GM12878 (cell line): ENCODE data around the gene PPP1R37. TPM values are rescaled to one million over a fixed set of nuclear protein-coding genes. Genes with fewer than 3 reads are reported as not detected.
A peak's percentile ranks its signal among the peaks of the same experiment; 100 is the strongest.

Experiments
- ATAC-seq: fragments of 200-7000 bp; cut with Tn5 transposase; 3 replicates; pipeline ENCODE4 v1.9.1; 2020; ENCODE audit warnings: mild to moderate bottlenecking, moderate library complexity
- BruUV-seq: library from RNA; stranded (reverse); fragments of 400-500 nt; replicated peaks from 2 replicates; lab custom pipeline; 2021; lab: Mats Ljungman, UMichigan
- CTCF ChIA-PET: fragments of 300-600 bp; sonication (Branson Sonifier 250); formaldehyde crosslinking; extraction: SDS; loops from one replicate; lab custom pipeline; 2021; ENCODE audit warnings: inconsistent platforms; lab: Yijun Ruan, JAX
- POLR2A ChIA-PET: fragments of 350-600 bp; formaldehyde crosslinking; extraction: SDS; loops from one replicate; lab custom pipeline; 2021; ENCODE audit warnings: inconsistent platforms; lab: Charles Lee
- RAD21 ChIA-PET: fragments of 300-600 bp; sonication (Branson Sonifier 250); formaldehyde crosslinking; loops from one replicate; lab custom pipeline; 2023; ENCODE audit warnings: antibody characterized with exemption; ENCODE audit not compliant: unreplicated experiment; lab: Charles Lee
- SMC1A ChIA-PET: fragments of 300-600 bp; sonication (Branson Sonifier 250); formaldehyde crosslinking; loops from one replicate; lab custom pipeline; 2023; ENCODE audit not compliant: unreplicated experiment, uncharacterized antibody; lab: Charles Lee
- DNase-seq: peaks from one replicate; pipeline ENCODE4 v3.0.0-alpha.2; 2011; ENCODE audit warnings: low read depth, low spot score
- FAIRE-seq: peaks from 3 replicates; lab custom pipeline; 2011; peaks lifted over from hg19 to GRCh38; lab: Jason Lieb, UNC
- H2AFZ ChIP-seq: 2 replicates; pipeline ENCODE4 v1.6.0; 2011; ENCODE audit warnings: low read depth, low read length, control low read depth; ENCODE audit not compliant: control insufficient read depth
- H3K27ac ChIP-seq: 2 replicates; pipeline ENCODE4 v1.5.1; 2011; ENCODE audit warnings: control low read depth; ENCODE audit not compliant: control insufficient read depth, insufficient read depth
- H3K27me3 ChIP-seq, 2 experiments: replicated peaks in 1 of 2; 2 replicates each; pipeline versions ENCODE4 v1.6.0 to v1.6.1; 2011; ENCODE audit warnings: low read length in 1 of 2; ENCODE audit not compliant: control insufficient read depth in 2 of 2, insufficient read depth in 2 of 2
- H3K36me3 ChIP-seq, 2 experiments: 2 replicates each; pipeline ENCODE4 v1.5.1; 2011; ENCODE audit warnings: low read length in 1 of 2; ENCODE audit not compliant: control insufficient read depth in 2 of 2, insufficient read depth in 2 of 2
- H3K4me1 ChIP-seq: 2 replicates; pipeline ENCODE4 v1.6.1; 2011; ENCODE audit warnings: mild to moderate bottlenecking, low read length, moderate library complexity, mixed read lengths; ENCODE audit not compliant: control insufficient read depth, insufficient read depth
- H3K4me2 ChIP-seq: 2 replicates; pipeline ENCODE4 v1.6.0; 2011; ENCODE audit warnings: control low read depth; ENCODE audit not compliant: control insufficient read depth, insufficient read depth
- H3K4me3 ChIP-seq: fragments of 200-600 bp; sonication (generic); 2 replicates; pipeline ENCODE4 v1.5.1; 2016
- H3K79me2 ChIP-seq: 2 replicates; pipeline ENCODE4 v1.6.0; 2011; ENCODE audit warnings: low read length; ENCODE audit not compliant: control insufficient read depth, insufficient read depth
- H3K9ac ChIP-seq: 2 replicates; pipeline ENCODE4 v1.8.0; 2011; ENCODE audit warnings: low read length, control low read depth, mixed read lengths; ENCODE audit not compliant: control insufficient read depth, insufficient read depth
- H3K9me3 ChIP-seq: replicated peaks from 3 replicates; pipeline ENCODE4 v1.5.1; 2011; ENCODE audit warnings: mild to moderate bottlenecking, low read length; ENCODE audit not compliant: control insufficient read depth, insufficient read depth
- H4K20me1 ChIP-seq: 2 replicates; pipeline ENCODE4 v1.6.0; 2011; ENCODE audit not compliant: control insufficient read depth, insufficient read depth
- BCL11A ChIP-seq: IDR thresholded peaks from 2 replicates; pipeline ENCODE4 v1.6.1; 2011; ENCODE audit warnings: low read depth, low read length
- NFXL1 ChIP-seq: fragments of 450-650 bp; IDR thresholded peaks from 2 replicates; pipeline ENCODE4 v1.6.1; 2017; ENCODE audit warnings: antibody characterized with exemption, mild to moderate bottlenecking, borderline replicate concordance
- NR2C1 ChIP-seq: fragments of 450-650 bp; IDR thresholded peaks from 2 replicates; pipeline ENCODE4 v1.6.1; 2017; ENCODE audit warnings: antibody characterized with exemption, mild to moderate bottlenecking, moderate library complexity
- POLR2A ChIP-seq: IDR thresholded peaks from 2 replicates; pipeline ENCODE4 v1.6.1; 2011; ENCODE audit warnings: low read depth, mild to moderate bottlenecking, low read length
- POLR2AphosphoS5 ChIP-seq: IDR thresholded peaks from 2 replicates; pipeline ENCODE4 v1.6.1; 2011; ENCODE audit warnings: mild to moderate bottlenecking, low read length, inconsistent platforms
- YY1 ChIP-seq: IDR thresholded peaks from 2 replicates; pipeline ENCODE4 v1.6.1; 2011; ENCODE audit warnings: low read depth, mild to moderate bottlenecking, low read length
- ZNF622 ChIP-seq: fragments of 450-650 bp; IDR thresholded peaks from 2 replicates; pipeline ENCODE4 v1.6.1; 2017; ENCODE audit warnings: mild to moderate bottlenecking, inconsistent platforms
- WGBS: methylation state at CpG from one replicate; pipeline ENCODE4 v1.1.6; 2016; ENCODE audit warnings: low lambda C conversion rate; ENCODE audit not compliant: insufficient replicate concordance, insufficient coverage; ENCODE audit errors: missing lambda C conversion rate; 5-methylcytosine and 5-hydroxymethylcytosine counted together
- in situ Hi-C: fragments of 300-500 bp; cut with MboI; formaldehyde crosslinking; loops from 9 replicates; pipeline ENCODE4 v1.14.3; 2018; ENCODE audit warnings: mixed read lengths
- intact Hi-C: fragments of 100-400 bp; cut with micrococcal nuclease; formaldehyde crosslinking; loops from one replicate; pipeline ENCODE4 v1.14.2; 2022; ENCODE audit not compliant: unreplicated experiment
- polyA plus RNA-seq, 11 experiments: library from polyadenylated mRNA; depleted of rRNA in 4 of 11; unstranded in 6 of 11; stranded (reverse) in 5 of 11; fragments of >200 nt; fragmentation: Nextera tagmentation in 4 of 11; fragmentation: Illumina TruSeq in 1 of 11; extraction: Ambion mirVana in 4 of 11; extraction: Trizol in 1 of 11; gene quantifications; 1 replicate in 1 of 11; 2 replicates in 10 of 11; pipeline versions ENCODE4 v1.2.1 to v1.2.3, GENCODE V29; 2011 to 2016; ENCODE audit warnings: inconsistent platforms in 2 of 11, missing spikeins in 2 of 11, low read depth in 1 of 11
- total RNA-seq, 4 experiments: library from RNA; depleted of rRNA in 3 of 4; stranded (reverse); fragments of >200 nt in 3 of 4; fragmentation: Illumina TruSeq in 1 of 4; extraction: Trizol in 1 of 4; gene quantifications; 2 replicates each; pipeline versions ENCODE4 v1.2.1 to v1.2.3, GENCODE V29; 2013 to 2021

The PPP1R37 gene
- total and polyA plus RNA-seq, 10 of the 15 experiments (the other 5 are each of a cell fraction or from before 2014, with no cell fraction given), result 0.09 to 21.3 (median 5.1) TPM; not detected in 1

DNA sequence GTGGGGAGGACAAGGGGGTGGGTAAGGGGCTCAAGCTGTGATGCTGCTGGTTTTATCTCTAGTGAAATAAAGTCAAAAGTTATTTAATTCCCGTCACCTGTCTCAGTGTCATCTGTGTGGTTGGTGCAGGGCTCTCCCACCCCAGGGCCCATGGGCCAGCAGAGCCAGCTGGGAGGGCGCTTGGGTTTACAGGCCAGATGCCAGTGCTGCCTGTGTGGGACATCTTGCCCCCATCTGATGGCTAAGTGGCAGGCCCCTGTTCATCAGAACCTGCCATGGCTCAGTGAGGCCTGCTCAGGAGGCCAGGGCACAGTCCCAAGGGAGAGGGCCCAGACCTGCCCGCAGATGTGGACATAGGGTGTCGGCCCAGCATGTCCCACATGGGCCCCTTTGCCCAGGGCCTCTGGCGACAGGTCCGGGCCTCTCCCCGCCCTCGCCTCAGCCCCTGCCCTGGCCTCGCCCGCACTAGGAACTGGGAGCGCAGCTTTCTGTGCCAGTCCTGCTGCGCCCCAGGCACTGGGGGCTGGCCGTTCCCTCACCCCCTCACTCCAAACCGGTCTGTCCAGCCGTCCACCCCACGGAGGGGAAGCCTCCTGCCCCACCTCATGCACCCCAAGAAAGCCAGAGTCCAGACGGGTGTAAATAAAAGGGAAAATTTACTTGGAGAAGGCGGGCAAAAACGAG lies 22.0 kb upstream of the PPP1R37 start (continued):
- TF ChIP-seq YY1 (no peak), BCL11A (no peak), ZNF622 (no peak), NFXL1 (no peak)

DNA sequence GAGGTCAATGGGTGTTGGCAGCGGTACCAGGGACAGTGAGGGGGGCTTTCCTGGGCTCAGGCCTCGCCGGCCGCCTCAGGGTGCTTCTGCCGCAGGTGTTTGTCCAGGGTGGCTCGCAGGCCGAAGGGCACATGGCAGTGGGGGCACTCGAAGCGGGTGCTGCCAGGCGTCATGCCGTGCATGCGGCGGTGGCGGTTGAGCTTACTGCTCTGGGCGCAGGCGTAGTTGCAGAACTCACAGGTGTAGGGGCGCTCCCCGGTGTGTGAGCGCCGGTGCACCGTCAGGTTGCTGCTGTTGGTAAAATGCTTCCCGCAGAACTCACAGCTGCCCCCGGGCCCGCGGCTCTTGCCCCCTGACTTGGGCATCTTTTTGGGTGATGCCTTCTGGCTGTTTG lies 21.4 kb upstream of the PPP1R37 start:
- Histone ChIP-seq H3K27me3 (no peaks in the 10 kb centered on the region), H3K79me2 (peaks cover 32% of the 10 kb centered on the region), H3K4me2 (no peak overlapping the region), H4K20me1 (no peaks in the 10 kb centered on the region; the same call in 1 of the 2 replicates), H3K4me3 (no peak overlapping the region), H3K4me1 (peaks cover 9% of the 10 kb centered on the region), H3K36me3 (peaks cover 11 to 38% of the 10 kb centered on the region in 2 experiments), H3K9me3 (no peaks in the 10 kb centered on the region), H2AFZ (no peak overlapping the region), H3K9ac (no peak overlapping the region), H3K27ac (no peak overlapping the region)
- FAIRE-seq, result no peak
- TF ChIP-seq POLR2A (peak; percentile 13; the same call in 1 of the 2 replicates), NR2C1 (no peak), POLR2AphosphoS5 (peak; percentile 20; the same call in 1 of the 2 replicates)
- 91% methylated on average over 25 of the region's 25 CpGs for WGBS
- BruUV-seq, result no TSS peak
- ChIA-PET POLR2A (interaction anchor here (0.5 kb wide), 1 partner anchor 51 kb away, joined by 4 read pairs; no protein-coding TSS in a partner anchor), CTCF (no interaction called here), SMC1A (interaction anchor here (0.7 kb wide), 1 partner anchor 10 kb away, joined by 3 read pairs; no protein-coding TSS in a partner anchor), RAD21 (no interaction called here)
- intact Hi-C loops, result loop anchor here (10.0 kb wide), 1 partner anchor 403 kb away; no protein-coding TSS in a partner anchor
- no peak for DNase-seq
- in situ Hi-C loops, result no loop called here
- ATAC-seq, result no peak
